OCI-LY7 (cell line): ENCODE results near the gene BCL10.

Experiments used
- CTCF ChIP-seq: fragments of 200-600 bp; sonication (generic); conservative IDR thresholded peaks from 2 replicates; pipeline ENCODE4 v1.5.1; 2014; ENCODE audit warnings: mild to moderate bottlenecking, antibody characterized with exemption, low read length, moderate library complexity, mixed read lengths
- EZH2phosphoT487 ChIP-seq: fragments of 200-600 bp; sonication (generic); IDR thresholded peaks from 2 replicates; pipeline ENCODE4 v1.6.1; 2018; ENCODE audit warnings: low read depth, borderline replicate concordance, mild to moderate bottlenecking, mixed run types, antibody characterized with exemption, low read length, moderate library complexity, mixed read lengths

GRCh38 chr1:85318217-85318616 lies 41.8 kb upstream of the BCL10 start:
- TF ChIP-seq CTCF: no peak
- no peak for TF ChIP-seq EZH2phosphoT487
